BJ (cell line): ENCODE results near the gene DEPDC1. TPM values are rescaled to one million over a fixed set of nuclear protein-coding genes. Genes with fewer than 3 reads are reported as not detected.

Experiments
- CTCF ChIA-PET: fragments of 350-600 bp; formaldehyde crosslinking; extraction: SDS; loops from one replicate; lab custom pipeline; 2021; ENCODE audit warnings: antibody characterized with exemption, inconsistent platforms; lab: Yijun Ruan, JAX
- POLR2A ChIA-PET: fragments of 300-600 bp; sonication (Branson Sonifier 250); formaldehyde crosslinking; extraction: SDS; loops from one replicate; lab custom pipeline; 2021; ENCODE audit warnings: antibody characterized with exemption; lab: Charles Lee
- DNase-seq: peaks from one replicate; pipeline ENCODE4 v3.0.0-alpha.2; 2011; ENCODE audit warnings: low read depth
- H3K27me3 ChIP-seq: 2 replicates; pipeline ENCODE4 v1.6.0; 2011; ENCODE audit warnings: low read length; ENCODE audit not compliant: control insufficient read depth, insufficient read depth
- H3K36me3 ChIP-seq: 2 replicates; pipeline ENCODE4 v1.5.1; 2011; ENCODE audit warnings: low read length; ENCODE audit not compliant: control insufficient read depth, insufficient read depth
- H3K4me3 ChIP-seq: 2 replicates; pipeline ENCODE4 v1.5.1; 2011; ENCODE audit warnings: low read depth, mild to moderate bottlenecking, control low read depth, low read length
- CTCF ChIP-seq: IDR thresholded peaks from 2 replicates; pipeline ENCODE4 v1.5.1; 2011; ENCODE audit warnings: low read depth, mild to moderate bottlenecking, control low read depth, inconsistent platforms, low read length, moderate library complexity; ENCODE audit not compliant: insufficient read depth
- polyA plus RNA-seq: library from polyadenylated mRNA; depleted of rRNA; stranded (reverse); fragments of >200 nt; gene quantifications from 2 replicates; pipeline ENCODE4 v1.2.3, GENCODE V29; 2011

DEPDC1 gene
- polyA plus RNA-seq, 1 experiment, result 5.3 TPM

GRCh38 chr1:68528243-68528642, 31.4 kb upstream of the DEPDC1 start:
- no peak overlapping the region for H3K4me3 ChIP-seq
- no peak for DNase-seq
- no peak for TF ChIP-seq CTCF
- no peaks in the 10 kb centered on the region for H3K36me3 ChIP-seq
- CTCF ChIA-PET, result no interaction called here
- POLR2A ChIA-PET, result no interaction called here
- no peaks in the 10 kb centered on the region for H3K27me3 ChIP-seq

- Histone ChIP-seq H3K4me3 (no peak overlapping the region), H3K27me3 (no peaks in the 10 kb centered on the region), H3K36me3 (no peaks in the 10 kb centered on the region)
- no peak for DNase-seq
- ChIA-PET POLR2A (no interaction called here), CTCF (no interaction called here)
- no peak for TF ChIP-seq CTCF
Measured at GRCh38 chr1:68525781-68526180, 28.9 kb upstream of the DEPDC1 start.

- TF ChIP-seq CTCF, result no peak
- CTCF ChIA-PET, result interaction anchor here (1.5 kb wide), 1 partner anchor 9 kb away, joined by 3 read pairs; no protein-coding TSS in a partner anchor
Measured at GRCh38 chr1:68521286-68521685, 24.4 kb upstream of the DEPDC1 start.

GRCh38 chr1:68516066-68516465, 19.2 kb upstream of the DEPDC1 start:
- H3K4me3 ChIP-seq, result no peak overlapping the region
- no peaks in the 10 kb centered on the region for H3K36me3 ChIP-seq
- no peaks in the 10 kb centered on the region for H3K27me3 ChIP-seq
- DNase-seq, result no peak
- TF ChIP-seq CTCF, result no peak
- ChIA-PET CTCF (no interaction called here), POLR2A (no interaction called here)

More at GRCh38 chr1:68521286-68521685, 24.4 kb upstream of the DEPDC1 start:
- POLR2A ChIA-PET, result no interaction called here
- DNase-seq, result no peak
- Histone ChIP-seq H3K4me3 (no peak overlapping the region), H3K27me3 (no peaks in the 10 kb centered on the region), H3K36me3 (no peaks in the 10 kb centered on the region)

GRCh38 chr1:68511254-68511653, 14.4 kb upstream of the DEPDC1 start:
- ChIA-PET CTCF (no interaction called here), POLR2A (no interaction called here)
- no peaks in the 10 kb centered on the region for H3K27me3 ChIP-seq
- DNase-seq, result no peak
- TF ChIP-seq CTCF, result no peak
- H3K4me3 ChIP-seq, result no peak overlapping the region
- no peaks in the 10 kb centered on the region for H3K36me3 ChIP-seq
